ENCODE results near the gene PRKCG.

DNA sequence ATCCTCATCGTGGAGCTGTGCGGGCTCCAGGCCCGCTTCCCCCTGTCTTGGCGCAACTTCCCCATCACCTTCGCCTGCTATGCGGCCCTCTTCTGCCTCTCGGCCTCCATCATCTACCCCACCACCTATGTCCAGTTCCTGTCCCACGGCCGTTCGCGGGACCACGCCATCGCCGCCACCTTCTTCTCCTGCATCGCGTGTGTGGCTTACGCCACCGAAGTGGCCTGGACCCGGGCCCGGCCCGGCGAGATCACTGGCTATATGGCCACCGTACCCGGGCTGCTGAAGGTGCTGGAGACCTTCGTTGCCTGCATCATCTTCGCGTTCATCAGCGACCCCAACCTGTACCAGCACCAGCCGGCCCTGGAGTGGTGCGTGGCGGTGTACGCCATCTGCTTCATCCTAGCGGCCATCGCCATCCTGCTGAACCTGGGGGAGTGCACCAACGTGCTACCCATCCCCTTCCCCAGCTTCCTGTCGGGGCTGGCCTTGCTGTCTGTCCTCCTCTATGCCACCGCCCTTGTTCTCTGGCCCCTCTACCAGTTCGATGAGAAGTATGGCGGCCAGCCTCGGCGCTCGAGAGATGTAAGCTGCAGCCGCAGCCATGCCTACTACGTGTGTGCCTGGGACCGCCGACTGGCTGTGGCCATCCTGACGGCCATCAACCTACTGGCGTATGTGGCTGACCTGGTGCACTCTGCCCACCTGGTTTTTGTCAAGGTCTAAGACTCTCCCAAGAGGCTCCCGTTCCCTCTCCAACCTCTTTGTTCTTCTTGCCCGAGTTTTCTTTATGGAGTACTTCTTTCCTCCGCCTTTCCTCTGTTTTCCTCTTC, 8.0 kb upstream of the PRKCG start:
- TF ChIP-seq, protein P1, sequence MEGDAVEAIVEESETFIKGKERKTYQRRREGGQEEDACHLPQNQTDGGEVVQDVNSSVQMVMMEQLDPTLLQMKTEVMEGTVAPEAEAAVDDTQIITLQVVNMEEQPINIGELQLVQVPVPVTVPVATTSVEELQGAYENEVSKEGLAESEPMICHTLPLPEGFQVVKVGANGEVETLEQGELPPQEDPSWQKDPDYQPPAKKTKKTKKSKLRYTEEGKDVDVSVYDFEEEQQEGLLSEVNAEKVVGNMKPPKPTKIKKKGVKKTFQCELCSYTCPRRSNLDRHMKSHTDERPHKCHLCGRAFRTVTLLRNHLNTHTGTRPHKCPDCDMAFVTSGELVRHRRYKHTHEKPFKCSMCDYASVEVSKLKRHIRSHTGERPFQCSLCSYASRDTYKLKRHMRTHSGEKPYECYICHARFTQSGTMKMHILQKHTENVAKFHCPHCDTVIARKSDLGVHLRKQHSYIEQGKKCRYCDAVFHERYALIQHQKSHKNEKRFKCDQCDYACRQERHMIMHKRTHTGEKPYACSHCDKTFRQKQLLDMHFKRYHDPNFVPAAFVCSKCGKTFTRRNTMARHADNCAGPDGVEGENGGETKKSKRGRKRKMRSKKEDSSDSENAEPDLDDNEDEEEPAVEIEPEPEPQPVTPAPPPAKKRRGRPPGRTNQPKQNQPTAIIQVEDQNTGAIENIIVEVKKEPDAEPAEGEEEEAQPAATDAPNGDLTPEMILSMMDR (conservative IDR thresholded peaks at IDR 0.05; ENCODE audit: low read depth, low read length) = no peak
- TF ChIP-seq EZH2 (IDR thresholded peaks at IDR 0.05; ENCODE audit: borderline replicate concordance, low read depth, low read length, poor library complexity, severe bottlenecking) = no peak
